GM12801 (cell line): Measurements from ENCODE around the gene YY1.

Experiments
- CTCF ChIP-seq: IDR thresholded peaks from one replicate; pipeline ENCODE4 v1.5.1; 2011; ENCODE audit warnings: control low read depth; ENCODE audit not compliant: insufficient read length; ENCODE audit errors: extremely low read depth

The YY1 gene

GRCh38 chr14:100322138-100322957 lies 83.4 kb downstream of the YY1 start:
- TF ChIP-seq CTCF, result no peak

DNA sequence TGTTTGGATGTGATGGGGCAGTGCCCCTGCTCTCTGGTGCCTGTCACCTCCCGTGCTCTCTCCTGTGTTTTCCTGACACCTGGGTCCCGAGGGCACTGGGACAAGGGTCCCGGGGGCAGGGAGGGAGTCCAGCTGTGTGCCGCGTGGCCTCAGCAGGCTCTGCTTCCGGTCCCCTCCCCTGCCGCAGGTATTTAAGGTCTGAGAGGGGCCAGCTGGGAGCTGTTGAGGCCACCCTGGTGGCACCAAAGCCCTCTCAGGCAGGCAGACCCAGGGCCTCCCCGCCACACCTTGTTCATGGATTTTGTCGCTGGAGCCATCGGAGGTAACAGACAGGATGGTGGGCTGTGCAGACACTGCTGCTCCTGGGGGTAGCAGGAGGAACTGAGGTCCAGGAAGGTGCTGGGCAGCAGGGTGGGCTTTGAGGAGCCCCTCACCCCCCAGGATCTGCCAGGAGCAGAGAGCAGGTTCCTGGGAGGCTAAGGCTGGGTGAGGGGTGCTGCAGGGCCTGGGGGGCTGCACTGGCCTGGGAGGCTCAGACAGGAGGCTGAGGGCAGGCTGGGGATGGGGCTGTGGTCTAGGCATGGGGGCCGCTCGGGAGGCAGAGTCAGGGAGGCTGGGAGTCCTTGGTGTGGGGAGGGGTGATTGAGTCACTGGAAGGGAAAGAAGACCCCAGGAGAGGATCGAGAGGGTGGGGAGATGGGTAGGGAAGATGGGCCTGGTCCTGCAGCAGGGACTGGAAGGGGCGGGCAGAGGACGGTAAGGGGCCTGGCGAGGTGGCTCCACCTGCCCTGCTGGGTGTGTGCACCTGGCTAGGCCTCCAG lies 84.4 kb downstream of the YY1 start, which contains the start of gene SLC25A47:
SLC25A47 (plus strand) TSS at position 219 of the 821 bp plus-strand sequence; CDS start at position 295, 76 bp downstream.
- no peak for TF ChIP-seq CTCF

DNA sequence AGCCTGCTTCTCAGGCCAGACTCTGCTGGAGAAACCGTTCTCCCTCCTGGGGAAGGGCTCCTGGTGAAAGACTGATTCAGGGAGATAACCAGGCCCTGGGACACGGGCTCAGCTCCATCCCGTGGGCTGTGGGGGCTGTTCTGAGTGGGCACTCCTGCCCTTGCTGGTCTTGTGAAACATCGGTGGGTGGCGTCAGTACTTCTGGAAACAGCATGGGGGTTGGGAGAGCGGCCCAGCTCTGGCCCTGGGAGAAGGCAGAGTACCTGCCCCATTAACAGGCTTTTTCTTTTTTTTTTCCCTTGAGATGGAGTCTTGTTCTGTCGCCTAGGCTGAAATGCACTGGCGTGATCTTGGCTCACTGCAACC lies 85.0 kb downstream of the YY1 start:
- TF ChIP-seq CTCF, result no peak

GRCh38 chr14:100325231-100325632 lies 86.3 kb downstream of the YY1 start:
- TF ChIP-seq CTCF, result no peak

DNA sequence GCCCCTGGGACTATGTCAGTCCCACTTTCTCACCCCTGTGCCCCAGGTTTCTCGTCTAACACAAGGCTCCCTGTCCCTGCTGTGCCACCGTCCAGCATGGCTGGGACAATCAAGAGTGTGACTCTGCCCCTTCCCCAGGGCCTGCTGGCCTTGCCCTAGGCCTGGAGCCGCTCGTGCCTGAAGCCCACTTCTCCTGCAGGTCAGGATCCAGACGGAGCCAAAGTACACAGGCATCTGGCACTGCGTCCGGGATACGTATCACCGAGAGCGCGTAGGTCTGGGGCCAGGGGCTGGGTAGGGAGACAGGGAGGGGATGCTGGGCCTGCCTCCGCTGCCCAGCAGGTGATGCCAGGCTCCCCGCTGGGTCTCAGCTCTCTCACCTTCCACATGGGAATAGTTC lies 87.0 kb downstream of the YY1 start:
- TF ChIP-seq CTCF, result no peak

DNA sequence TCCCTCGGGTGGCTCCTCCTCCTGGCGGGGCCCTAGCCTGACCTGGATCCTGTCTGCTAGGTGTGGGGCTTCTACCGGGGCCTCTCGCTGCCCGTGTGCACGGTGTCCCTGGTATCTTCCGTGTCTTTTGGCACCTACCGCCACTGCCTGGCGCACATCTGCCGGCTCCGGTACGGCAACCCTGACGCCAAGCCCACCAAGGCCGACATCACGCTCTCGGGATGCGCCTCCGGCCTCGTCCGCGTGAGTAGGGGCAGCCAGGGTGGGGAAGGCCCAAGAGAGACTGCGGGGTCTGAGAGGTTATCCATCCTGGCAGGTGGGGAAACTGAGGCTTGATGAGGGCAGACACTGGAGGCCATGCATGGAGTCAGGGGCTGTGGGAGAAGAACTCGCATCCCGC lies 88.2 kb downstream of the YY1 start:
- no peak for TF ChIP-seq CTCF

DNA sequence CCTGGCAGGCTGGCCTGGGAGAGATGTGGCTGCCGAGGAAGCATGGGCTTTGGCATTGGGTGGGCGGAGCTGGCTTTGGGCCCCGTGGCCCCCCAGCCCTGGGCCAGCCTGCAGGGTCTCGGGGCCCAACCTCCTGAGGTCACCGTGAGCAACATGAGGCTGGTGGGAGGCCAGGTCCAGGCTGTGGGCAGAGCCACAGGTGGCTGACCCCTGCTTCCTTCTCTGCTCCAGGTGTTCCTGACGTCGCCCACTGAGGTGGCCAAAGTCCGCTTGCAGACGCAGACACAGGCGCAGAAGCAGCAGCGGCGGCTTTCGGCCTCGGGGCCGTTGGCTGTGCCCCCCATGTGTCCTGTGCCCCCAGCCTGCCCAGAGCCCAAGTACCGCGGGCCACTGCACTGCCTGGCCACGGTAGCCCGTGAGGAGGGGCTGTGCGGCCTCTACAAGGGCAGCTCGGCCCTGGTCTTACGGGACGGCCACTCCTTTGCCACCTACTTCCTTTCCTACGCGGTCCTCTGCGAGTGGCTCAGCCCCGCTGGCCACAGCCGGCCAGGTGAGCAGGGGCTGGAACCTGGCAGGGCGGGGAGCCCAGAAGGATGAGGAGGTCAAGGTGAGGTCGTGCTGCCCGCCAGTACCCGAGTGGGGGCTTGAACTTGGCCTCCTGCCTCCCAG lies 89.7 kb downstream of the YY1 start:
- no peak for TF ChIP-seq CTCF
